ENCODE data around the gene SUPT3H.

SUPT3H gene

GRCh38 chr6:44980841-44981240, 396.9 kb downstream of the SUPT3H start:
- TF ChIP-seq CTCF (IDR thresholded peaks at IDR 0.05; ENCODE audit: low read depth, low read length) (no peak), POLR2A (IDR thresholded peaks at IDR 0.05; ENCODE audit: extremely low read depth, insufficient read length) (no peak), MYC (IDR thresholded peaks at IDR 0.05; ENCODE audit: low read depth, low read length) (no peak), MAX (IDR thresholded peaks at IDR 0.05; ENCODE audit: low read depth, low read length) (no peak)
- no peak overlapping the region for H3K4me3 ChIP-seq (ENCODE audit: low read depth, low read length)
- DNase-seq (ENCODE audit: low read depth) = no peak

- no peak overlapping the region for H3K4me3 ChIP-seq (ENCODE audit: low read depth, low read length)
- TF ChIP-seq MYC (IDR thresholded peaks at IDR 0.05; ENCODE audit: low read depth, low read length) = no peak
- TF ChIP-seq MAX (IDR thresholded peaks at IDR 0.05; ENCODE audit: low read depth, low read length) = no peak
- no peak for TF ChIP-seq CTCF (IDR thresholded peaks at IDR 0.05; ENCODE audit: low read depth, low read length)
- TF ChIP-seq POLR2A (IDR thresholded peaks at IDR 0.05; ENCODE audit: extremely low read depth, insufficient read length) = no peak
- DNase-seq (ENCODE audit: low read depth) = no peak
These were observed 400.8 kb downstream of the SUPT3H start for GRCh38 chr6:44976677-44977641.

GRCh38 chr6:44974511-44974910, 403.2 kb downstream of the SUPT3H start:
- no peak for DNase-seq (ENCODE audit: low read depth)
- no peak overlapping the region for H3K4me3 ChIP-seq (ENCODE audit: low read depth, low read length)
- TF ChIP-seq MAX (IDR thresholded peaks at IDR 0.05; ENCODE audit: low read depth, low read length) (no peak), POLR2A (IDR thresholded peaks at IDR 0.05; ENCODE audit: extremely low read depth, insufficient read length) (no peak), MYC (IDR thresholded peaks at IDR 0.05; ENCODE audit: low read depth, low read length) (no peak), CTCF (IDR thresholded peaks at IDR 0.05; ENCODE audit: low read depth, low read length) (no peak)

- TF ChIP-seq POLR2A (IDR thresholded peaks at IDR 0.05; ENCODE audit: extremely low read depth, insufficient read length) = no peak
- TF ChIP-seq MAX (IDR thresholded peaks at IDR 0.05; ENCODE audit: low read depth, low read length) = no peak
- TF ChIP-seq CTCF (IDR thresholded peaks at IDR 0.05; ENCODE audit: low read depth, low read length) = no peak
- no peak for TF ChIP-seq MYC (IDR thresholded peaks at IDR 0.05; ENCODE audit: low read depth, low read length)
- H3K4me3 ChIP-seq (ENCODE audit: low read depth, low read length) = no peak overlapping the region
- DNase-seq (ENCODE audit: low read depth) = no peak
These were observed 405.0 kb downstream of the SUPT3H start for GRCh38 chr6:44972709-44973108.

GRCh38 chr6:44969446-44970185, 408.1 kb downstream of the SUPT3H start:
- no peak overlapping the region for H3K4me3 ChIP-seq (ENCODE audit: low read depth, low read length)
- no peak for DNase-seq (ENCODE audit: low read depth)

More at GRCh38 chr6:44969446-44970185, 408.1 kb downstream of the SUPT3H start:
- TF ChIP-seq CTCF (IDR thresholded peaks at IDR 0.05; ENCODE audit: low read depth, low read length) = no peak
- no peak for TF ChIP-seq POLR2A (IDR thresholded peaks at IDR 0.05; ENCODE audit: extremely low read depth, insufficient read length)
- TF ChIP-seq MYC (IDR thresholded peaks at IDR 0.05; ENCODE audit: low read depth, low read length) = no peak
- no peak for TF ChIP-seq MAX (IDR thresholded peaks at IDR 0.05; ENCODE audit: low read depth, low read length)
